ENCODE measurements around the gene LRP4.

LRP4 gene

DNA sequence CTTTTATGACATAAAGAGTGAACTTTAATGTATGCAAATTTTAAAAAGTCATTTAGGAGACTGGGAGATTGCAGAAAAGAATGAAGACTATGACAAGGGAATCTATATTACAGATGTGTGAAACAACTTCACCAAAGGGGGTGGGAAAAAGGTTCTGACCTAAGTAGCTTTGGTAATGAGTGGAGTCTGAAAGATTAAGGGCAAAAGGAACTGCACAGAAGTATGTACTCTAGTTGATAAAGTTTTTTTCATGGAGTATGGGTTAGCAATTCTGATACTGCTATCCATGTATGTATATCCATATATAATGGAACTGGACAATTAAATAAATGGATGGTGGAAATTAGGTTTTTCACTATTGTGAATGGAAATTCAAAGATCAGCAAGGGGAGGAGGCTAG lies 81.5 kb downstream of the LRP4 start:
- TF ChIP-seq RBAK (tag by site-specific recombination; IDR thresholded peaks at IDR 0.05) (no peak), ZNF473 (tag by site-specific recombination; IDR thresholded peaks at IDR 0.05) (no peak), IKZF3 (tag by site-specific recombination; IDR thresholded peaks at IDR 0.05) (no peak), PRDM1 (tag by site-specific recombination; IDR thresholded peaks at IDR 0.05) (no peak), ZNF677 (tag by site-specific recombination; IDR thresholded peaks at IDR 0.05) (no peak), ZNF211 (tag by site-specific recombination; IDR thresholded peaks at IDR 0.05; ENCODE audit: low read depth) (no peak), ZSCAN23 (tag by site-specific recombination; IDR thresholded peaks at IDR 0.05) (no peak), ZNF10 (tag by site-specific recombination; IDR thresholded peaks at IDR 0.05) (no peak), ZNF24 (tag by site-specific recombination; IDR thresholded peaks at IDR 0.05) (no peak)
- TF ChIP-seq, protein P1, sequence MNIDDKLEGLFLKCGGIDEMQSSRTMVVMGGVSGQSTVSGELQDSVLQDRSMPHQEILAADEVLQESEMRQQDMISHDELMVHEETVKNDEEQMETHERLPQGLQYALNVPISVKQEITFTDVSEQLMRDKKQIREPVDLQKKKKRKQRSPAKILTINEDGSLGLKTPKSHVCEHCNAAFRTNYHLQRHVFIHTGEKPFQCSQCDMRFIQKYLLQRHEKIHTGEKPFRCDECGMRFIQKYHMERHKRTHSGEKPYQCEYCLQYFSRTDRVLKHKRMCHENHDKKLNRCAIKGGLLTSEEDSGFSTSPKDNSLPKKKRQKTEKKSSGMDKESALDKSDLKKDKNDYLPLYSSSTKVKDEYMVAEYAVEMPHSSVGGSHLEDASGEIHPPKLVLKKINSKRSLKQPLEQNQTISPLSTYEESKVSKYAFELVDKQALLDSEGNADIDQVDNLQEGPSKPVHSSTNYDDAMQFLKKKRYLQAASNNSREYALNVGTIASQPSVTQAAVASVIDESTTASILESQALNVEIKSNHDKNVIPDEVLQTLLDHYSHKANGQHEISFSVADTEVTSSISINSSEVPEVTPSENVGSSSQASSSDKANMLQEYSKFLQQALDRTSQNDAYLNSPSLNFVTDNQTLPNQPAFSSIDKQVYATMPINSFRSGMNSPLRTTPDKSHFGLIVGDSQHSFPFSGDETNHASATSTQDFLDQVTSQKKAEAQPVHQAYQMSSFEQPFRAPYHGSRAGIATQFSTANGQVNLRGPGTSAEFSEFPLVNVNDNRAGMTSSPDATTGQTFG (tag by site-specific recombination; IDR thresholded peaks at IDR 0.05; ENCODE audit: borderline replicate concordance), result no peak
- Histone ChIP-seq H3K27ac (ENCODE audit: extremely low read depth, low read depth, low read length) (no peak overlapping the region), H3K9me3 (ENCODE audit: control insufficient read depth, insufficient read depth, low read depth, low read length) (no peaks in the 10 kb centered on the region), H3K36me3 (ENCODE audit: control insufficient read depth in 2 of 2, insufficient read depth in 1 of 2, low read length in 2 of 2) (peaks cover 0 to 6% of the 10 kb centered on the region in 2 experiments; a peak in 1 of 3 replicates), H3K4me3 (ENCODE audit: low read depth, low read length) (no peak overlapping the region), H3K4me1 (ENCODE audit: control insufficient read depth, insufficient read depth, low read length) (peaks cover 3% of the 10 kb centered on the region; the same call in 1 of the 2 replicates)
- ChIA-PET CTCF (interaction anchor here (0.8 kb wide), 1 partner anchor 141 kb away, joined by 5 read pairs; no protein-coding TSS in a partner anchor), POLR2A (no interaction called here)

DNA sequence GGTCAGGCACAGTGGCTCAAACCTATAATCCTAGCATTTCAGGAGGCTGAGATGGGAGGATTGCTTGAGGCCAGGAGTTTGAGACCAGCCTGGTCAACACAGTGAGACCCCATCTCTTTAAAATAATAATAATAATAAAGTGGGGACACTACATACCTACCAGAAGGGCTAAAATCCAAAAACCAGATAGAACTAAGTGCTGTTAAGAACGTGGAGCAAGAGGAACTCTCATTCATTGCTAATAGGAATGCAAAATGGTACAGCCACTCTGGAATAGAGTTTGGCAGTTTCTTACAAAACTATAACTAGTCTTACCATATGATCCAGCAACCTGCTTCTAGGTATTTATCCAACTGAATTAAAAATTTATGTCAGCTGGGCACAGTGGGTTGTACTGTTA lies 81.9 kb downstream of the LRP4 start:
- Histone ChIP-seq H3K27ac (ENCODE audit: extremely low read depth, low read depth, low read length) (no peak overlapping the region), H3K4me3 (ENCODE audit: low read depth, low read length) (no peak overlapping the region), H3K9me3 (ENCODE audit: control insufficient read depth, insufficient read depth, low read depth, low read length) (no peaks in the 10 kb centered on the region), H3K4me1 (ENCODE audit: control insufficient read depth, insufficient read depth, low read length) (peaks cover 3% of the 10 kb centered on the region; the same call in 1 of the 2 replicates), H3K36me3 (ENCODE audit: control insufficient read depth in 2 of 2, insufficient read depth in 1 of 2, low read length in 2 of 2) (peaks cover 0 to 3% of the 10 kb centered on the region in 2 experiments; a peak in 1 of 3 replicates)
- ChIA-PET CTCF (no interaction called here), POLR2A (no interaction called here)
- TF ChIP-seq ZNF423 (tag by site-specific recombination; IDR thresholded peaks at IDR 0.05) (no peak), ZNF48 (tag by site-specific recombination; IDR thresholded peaks at IDR 0.05) (no peak), ZNF792 (tag by site-specific recombination; IDR thresholded peaks at IDR 0.05) (no peak), ZNF175 (tag by site-specific recombination; IDR thresholded peaks at IDR 0.05) (no peak), ZNF248 (tag by site-specific recombination; IDR thresholded peaks at IDR 0.05) (no peak), TRIM28 (IDR thresholded peaks at IDR 0.05; ENCODE audit: borderline replicate concordance, low read length) (no peak), SCRT1 (tag by site-specific recombination; IDR thresholded peaks at IDR 0.05; ENCODE audit: borderline replicate concordance) (no peak), ZNF184 (tag by site-specific recombination; IDR thresholded peaks at IDR 0.05) (no peak)

DNA sequence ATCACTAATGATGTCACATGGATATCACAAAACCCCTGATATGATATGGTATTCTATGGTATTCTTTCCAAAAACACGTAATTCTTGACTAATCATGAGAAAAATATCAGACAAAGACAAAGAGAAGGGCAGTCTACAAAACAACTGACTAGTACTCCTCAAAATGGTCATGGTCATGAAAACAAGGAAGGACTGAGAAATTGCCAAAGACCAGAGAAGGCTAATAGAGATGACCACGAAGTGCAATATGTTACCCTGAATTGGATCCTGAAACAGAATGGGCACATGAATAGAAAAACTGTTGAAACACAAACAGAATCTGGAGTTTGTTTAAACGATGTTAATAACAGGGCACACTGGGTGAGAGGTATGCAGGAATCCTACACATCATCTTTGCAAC lies 82.5 kb downstream of the LRP4 start:
- Histone ChIP-seq H3K36me3 (ENCODE audit: control insufficient read depth in 2 of 2, insufficient read depth in 1 of 2, low read length in 2 of 2) (no peaks in the 10 kb centered on the region), H3K4me1 (ENCODE audit: control insufficient read depth, insufficient read depth, low read length) (peaks cover 3% of the 10 kb centered on the region; the same call in 1 of the 2 replicates), H3K27ac (ENCODE audit: extremely low read depth, low read depth, low read length) (no peak overlapping the region), H3K9me3 (ENCODE audit: control insufficient read depth, insufficient read depth, low read depth, low read length) (no peaks in the 10 kb centered on the region), H3K4me3 (ENCODE audit: low read depth, low read length) (no peak overlapping the region)
- ChIA-PET CTCF (no interaction called here), POLR2A (no interaction called here)
- TF ChIP-seq ZNF394 (tag by site-specific recombination; IDR thresholded peaks at IDR 0.05; ENCODE audit: borderline replicate concordance), result no peak
- TF ChIP-seq, protein P2, sequence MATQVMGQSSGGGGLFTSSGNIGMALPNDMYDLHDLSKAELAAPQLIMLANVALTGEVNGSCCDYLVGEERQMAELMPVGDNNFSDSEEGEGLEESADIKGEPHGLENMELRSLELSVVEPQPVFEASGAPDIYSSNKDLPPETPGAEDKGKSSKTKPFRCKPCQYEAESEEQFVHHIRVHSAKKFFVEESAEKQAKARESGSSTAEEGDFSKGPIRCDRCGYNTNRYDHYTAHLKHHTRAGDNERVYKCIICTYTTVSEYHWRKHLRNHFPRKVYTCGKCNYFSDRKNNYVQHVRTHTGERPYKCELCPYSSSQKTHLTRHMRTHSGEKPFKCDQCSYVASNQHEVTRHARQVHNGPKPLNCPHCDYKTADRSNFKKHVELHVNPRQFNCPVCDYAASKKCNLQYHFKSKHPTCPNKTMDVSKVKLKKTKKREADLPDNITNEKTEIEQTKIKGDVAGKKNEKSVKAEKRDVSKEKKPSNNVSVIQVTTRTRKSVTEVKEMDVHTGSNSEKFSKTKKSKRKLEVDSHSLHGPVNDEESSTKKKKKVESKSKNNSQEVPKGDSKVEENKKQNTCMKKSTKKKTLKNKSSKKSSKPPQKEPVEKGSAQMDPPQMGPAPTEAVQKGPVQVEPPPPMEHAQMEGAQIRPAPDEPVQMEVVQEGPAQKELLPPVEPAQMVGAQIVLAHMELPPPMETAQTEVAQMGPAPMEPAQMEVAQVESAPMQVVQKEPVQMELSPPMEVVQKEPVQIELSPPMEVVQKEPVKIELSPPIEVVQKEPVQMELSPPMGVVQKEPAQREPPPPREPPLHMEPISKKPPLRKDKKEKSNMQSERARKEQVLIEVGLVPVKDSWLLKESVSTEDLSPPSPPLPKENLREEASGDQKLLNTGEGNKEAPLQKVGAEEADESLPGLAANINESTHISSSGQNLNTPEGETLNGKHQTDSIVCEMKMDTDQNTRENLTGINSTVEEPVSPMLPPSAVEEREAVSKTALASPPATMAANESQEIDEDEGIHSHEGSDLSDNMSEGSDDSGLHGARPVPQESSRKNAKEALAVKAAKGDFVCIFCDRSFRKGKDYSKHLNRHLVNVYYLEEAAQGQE (tag by site-specific recombination; IDR thresholded peaks at IDR 0.05), result no peak
- no peak for TF ChIP-seq ZNF658 (tag by site-specific recombination; IDR thresholded peaks at IDR 0.05)
- TF ChIP-seq TCF7L2 (IDR thresholded peaks at IDR 0.05; ENCODE audit: borderline replicate concordance, low read depth, low read length), result no peak
- TF ChIP-seq, protein P3, sequence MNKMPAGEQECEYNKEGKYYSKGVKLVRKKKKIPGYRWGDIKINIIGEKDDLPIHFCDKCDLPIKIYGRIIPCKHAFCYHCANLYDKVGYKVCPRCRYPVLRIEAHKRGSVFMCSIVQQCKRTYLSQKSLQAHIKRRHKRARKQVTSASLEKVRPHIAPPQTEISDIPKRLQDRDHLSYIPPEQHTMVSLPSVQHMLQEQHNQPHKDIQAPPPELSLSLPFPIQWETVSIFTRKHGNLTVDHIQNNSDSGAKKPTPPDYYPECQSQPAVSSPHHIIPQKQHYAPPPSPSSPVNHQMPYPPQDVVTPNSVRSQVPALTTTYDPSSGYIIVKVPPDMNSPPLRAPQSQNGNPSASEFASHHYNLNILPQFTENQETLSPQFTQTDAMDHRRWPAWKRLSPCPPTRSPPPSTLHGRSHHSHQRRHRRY (tag by site-specific recombination; IDR thresholded peaks at IDR 0.05), result no peak
- TF ChIP-seq ZNF785 (tag by site-specific recombination; IDR thresholded peaks at IDR 0.05), result no peak

Data from HEK293 (cell line).